IPS DF 19.7 (cell line): ENCODE results near the gene DNAL4.

ENCODE experiments used
- DNase-seq: peaks from one replicate; pipeline ENCODE4 v3.0.0-alpha.2; 2013; ENCODE audit warnings: low read depth, low spot score

The DNAL4 gene

DNA sequence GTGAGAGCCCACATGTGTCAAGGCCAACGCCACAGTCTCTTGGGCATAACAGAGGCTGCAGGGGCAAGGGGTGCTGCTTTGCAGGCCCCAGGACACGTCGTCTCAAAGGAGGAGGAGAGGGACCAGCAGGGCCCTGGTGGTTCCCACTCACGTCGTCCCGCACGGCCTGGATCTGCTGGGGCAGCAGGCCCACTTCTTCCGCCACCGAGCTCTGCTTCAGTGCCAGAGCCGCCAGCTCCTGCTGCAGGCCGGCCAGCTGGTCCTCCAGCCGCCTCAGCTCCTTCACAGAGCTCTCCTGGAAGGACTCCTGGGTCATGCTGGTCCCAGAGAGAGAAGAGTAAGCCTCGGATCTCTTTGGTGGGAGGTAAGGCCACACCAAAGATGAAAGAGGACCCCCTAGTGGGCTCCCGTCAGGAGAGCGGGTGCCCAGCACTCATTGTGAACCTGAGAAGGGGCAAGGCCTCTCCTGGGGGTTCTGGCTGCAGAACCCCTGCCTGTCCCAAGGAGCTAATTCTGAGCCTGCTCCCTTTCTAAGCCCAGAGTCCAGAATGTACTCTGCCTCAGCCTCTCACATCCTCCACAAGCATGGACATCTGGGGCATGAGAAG is 53.7 kb downstream of the DNAL4 start:
- no peak for DNase-seq

DNA sequence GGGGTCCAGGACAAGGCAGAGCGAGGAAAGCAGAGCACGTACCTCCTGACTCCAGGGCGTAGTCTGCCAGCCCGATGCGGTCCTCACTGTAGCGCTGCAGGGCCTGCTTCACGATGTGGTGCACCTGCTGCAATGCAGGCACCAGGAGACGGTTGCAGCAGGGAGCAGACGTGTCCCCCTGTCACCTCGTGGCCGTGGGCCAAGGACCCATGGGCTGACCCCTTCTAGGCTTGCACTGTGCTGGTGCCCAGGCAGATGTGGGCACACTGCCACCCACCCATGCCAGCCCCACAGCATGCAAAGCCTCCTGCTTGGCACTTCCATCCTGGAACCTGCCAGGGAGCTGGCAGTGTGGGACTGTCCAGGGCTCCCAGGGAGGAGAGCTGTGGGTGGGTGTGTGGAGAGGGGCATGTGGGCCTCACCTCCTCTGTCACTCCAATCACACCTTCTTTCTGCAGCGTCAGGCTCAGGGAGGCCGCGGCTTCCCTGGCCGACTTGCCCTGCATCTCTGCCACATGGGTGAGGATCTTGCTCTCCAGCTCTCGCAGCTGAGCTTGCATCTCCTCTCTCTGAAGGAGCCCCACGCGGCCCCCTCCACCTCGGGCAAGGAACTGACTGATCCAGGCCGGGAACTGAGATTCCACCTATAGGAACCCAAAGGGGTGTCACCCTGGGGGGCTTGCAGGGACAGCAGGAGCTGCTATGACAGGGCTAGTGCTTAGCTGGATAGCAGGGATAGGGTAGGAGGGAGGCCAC is 54.5 kb downstream of the DNAL4 start:
- no peak for DNase-seq

DNA sequence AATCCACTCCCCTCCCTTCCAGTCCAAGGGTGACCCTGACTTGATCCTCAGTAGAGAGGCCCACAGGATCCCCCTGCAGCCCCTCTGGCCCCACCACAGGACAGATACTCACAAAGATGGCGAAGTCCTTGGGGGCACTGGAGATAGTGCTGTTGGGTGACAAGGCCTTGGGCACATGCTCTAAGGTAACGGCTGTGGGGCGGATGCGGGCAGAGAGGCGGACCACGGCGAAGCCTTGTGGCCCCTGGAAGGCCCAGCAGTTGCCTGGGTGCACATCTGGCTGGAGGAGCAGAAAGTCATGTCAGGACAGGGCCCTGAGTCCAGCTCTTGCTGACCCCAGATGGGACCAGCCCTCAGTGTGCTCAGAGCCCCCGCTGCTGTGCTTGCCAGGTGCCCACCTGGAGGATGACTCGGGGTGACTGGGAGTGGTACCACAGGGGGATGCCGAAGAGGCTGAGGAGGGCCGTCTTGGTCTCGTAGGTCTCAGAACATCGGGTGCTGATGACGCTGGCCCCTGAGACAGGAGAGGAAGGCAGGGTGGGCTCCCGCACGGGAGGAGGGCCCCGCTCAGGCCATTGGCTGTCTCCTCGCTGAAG is 55.4 kb downstream of the DNAL4 start:
- no peak for DNase-seq

DNA sequence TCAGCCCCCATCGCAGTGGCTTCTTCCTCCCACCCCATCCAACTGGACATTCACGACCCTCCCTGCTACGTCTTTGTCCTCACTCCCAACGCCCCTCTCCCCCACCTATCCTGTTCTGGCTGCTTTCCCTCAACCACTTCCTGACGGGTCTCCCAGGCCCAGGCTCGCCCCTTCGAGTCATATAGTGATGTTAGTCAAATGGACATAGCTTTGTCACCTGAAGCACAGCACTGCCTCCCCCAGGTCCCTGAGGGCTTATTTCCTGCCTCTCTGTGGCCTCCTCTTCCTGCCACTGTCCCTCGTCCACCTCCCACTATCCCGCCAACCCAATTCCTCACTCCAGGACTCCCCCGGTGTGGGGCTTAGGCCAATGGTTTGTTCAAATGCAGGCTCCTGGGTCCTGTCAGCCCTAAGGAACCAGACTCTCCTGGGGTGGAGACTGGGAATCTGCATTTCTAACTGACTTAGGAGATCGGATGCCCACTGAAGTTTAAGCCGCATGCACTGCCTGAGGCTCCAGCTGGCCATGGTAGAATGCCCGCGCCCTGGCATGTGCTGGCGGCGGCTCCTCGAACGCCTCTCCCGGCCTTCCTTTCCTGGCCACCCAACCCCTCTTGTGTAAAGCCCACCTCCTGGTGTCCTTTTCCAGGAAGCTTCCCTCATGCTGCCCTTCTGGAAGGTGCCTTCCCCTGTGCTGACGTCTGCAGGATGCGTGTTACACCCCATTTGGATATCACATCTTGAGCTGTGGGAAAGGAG is 56.5 kb downstream of the DNAL4 start:
- no peak for DNase-seq

DNA sequence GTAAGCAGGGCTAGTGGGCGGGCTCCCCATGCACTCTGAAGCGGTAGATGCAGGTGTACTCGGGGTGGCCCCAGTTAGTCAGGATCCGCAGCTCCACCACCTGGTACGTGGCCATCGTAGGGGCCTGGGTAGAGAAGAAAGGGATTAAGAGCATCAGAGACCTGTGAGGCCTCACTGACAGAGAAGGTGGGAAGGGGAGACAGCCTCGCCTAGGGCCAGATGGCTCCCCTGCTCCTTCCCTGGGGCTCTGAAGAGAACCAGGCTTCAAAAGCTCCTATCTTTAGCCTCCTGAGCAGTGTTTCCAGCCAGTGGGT is 57.7 kb downstream of the DNAL4 start:
- no peak for DNase-seq

DNA sequence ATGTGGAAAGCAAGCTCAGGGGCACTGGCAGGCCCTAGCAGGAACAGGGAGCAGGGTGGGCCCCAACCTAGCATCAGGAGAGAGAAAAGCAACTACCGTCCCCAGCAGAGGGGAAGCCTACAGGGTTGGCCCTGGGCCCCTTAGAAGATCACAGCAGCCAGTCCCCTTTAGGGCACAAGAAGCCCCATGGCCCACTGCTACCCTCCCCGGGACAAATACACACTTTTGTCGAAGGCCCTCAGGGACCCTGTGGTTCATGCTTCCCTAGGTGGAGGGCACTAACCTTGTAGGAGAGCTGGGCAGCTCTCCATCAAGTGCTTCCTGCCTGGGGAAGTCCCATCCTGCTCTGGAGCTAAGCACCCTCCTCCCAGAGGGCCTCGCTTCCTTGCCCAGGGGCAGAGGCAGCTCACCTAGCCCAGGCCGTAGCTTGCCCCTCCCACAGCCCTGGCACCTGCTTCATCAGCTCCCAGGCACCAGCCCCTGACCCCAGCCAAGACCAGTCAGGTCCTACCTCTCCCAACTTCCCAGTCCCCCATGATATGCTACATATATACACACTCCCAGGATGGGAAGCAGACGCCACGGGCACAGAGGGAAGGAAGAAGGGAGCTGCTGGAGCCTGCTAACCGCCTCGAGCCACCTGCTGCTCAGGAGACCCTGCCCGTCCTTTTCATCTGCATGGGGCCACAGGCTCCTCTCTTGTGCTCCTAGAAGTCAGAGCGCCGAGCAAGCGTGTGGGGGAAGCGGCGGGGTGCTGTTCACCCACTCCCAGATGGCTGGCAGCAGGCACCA is 58.3 kb downstream of the DNAL4 start:
- DNase-seq: no peak

DNA sequence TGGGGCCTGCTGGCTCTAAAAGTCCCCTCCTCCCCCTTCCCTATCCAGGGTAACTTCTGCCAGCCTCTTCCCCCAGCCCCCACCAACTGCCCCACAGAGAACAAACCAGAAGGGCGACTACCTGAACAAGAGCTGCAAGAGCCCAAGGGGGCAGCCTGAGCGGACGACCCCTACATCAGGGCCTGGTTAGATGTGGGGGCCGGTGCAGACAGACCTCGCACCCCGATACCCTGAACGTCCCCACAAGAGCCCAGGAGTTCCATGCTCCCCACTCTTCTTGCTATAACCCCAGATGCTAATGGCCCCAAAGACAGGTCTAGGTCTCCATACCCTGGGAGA is 58.8 kb downstream of the DNAL4 start:
- no peak for DNase-seq

DNA sequence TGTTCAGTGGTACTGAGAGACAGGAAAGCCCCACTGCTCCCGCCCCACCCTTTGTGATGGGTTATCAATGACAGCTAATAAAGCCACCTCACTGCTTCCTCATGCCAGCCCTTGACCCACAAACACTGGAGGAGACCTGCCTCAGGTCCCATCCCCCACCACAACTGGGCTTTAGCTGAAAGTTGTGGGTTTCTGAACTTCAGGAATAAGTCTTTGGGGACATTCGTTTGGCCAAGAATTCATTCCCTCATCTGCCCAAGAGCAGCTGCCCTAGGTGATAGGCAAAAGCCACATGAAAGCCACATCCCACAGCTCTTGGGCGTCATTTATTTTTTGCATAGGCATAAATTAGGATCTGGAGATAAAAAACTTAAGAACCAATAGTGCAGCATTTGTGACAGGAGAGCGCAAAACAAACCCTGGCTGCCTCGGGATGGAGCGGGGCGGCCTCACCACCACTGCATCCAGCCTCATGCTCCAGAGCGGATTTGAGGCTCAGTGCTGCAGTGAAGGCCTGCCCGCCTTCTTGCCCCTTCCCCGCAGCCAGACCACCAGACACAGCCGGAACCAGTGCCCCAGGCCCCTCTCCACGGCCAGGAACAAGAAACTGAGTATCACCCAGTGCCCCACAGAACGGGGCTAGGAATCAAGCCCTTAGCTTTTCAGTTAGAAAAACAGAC is 59.4 kb downstream of the DNAL4 start:
- DNase-seq: no peak

DNA sequence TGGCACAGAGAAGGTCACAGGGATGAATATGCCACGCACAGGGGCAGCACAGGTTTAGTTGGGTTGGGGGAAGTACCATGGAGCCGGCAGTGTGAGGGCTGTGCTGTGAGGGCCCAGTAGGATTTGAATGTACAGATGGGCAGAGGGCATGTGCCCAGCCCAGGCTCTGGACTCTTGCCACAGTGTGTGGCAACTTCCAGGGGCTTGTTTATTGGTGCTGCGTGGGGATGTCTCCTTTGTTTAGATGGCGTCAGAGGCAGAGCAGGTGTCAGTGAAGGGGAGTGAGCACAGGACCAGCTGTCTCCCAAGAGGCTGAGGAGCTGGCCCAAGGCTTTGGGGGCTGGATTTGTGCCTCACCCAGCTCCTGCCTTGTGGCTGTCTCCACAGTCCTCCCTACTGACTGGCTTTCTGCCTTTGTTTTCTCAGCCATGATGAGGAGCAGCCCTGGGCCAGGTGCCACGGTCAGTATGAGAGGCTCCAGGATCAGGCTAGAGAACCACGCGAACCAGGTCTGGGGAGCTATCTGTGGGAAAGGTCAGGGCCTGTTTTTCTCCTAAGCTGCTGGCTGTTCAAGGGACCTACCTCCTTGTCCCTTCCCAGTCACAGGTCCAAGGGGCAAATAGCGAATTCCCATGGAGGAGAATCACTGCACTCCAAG is 60.1 kb downstream of the DNAL4 start:
- no peak for DNase-seq

DNA sequence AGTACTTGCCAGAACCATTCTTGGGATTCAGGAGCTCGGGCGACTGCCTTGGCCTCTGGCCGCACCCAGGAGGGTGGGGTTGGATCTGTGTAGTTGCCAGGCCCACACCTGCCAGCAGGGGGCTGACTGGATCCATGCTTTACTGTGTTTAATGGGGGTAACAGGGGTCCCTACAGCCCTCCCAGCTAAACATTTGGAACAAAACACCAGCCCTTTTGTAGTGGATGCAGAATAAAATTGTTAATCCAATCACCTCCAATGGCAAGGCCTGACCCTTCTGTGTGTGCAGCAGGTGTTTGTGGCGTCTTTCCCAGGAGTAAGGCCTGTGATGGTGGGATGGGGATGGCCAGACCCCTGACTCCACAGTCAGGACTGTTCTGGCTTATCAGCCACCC is 60.6 kb downstream of the DNAL4 start:
- DNase-seq: no peak

DNA sequence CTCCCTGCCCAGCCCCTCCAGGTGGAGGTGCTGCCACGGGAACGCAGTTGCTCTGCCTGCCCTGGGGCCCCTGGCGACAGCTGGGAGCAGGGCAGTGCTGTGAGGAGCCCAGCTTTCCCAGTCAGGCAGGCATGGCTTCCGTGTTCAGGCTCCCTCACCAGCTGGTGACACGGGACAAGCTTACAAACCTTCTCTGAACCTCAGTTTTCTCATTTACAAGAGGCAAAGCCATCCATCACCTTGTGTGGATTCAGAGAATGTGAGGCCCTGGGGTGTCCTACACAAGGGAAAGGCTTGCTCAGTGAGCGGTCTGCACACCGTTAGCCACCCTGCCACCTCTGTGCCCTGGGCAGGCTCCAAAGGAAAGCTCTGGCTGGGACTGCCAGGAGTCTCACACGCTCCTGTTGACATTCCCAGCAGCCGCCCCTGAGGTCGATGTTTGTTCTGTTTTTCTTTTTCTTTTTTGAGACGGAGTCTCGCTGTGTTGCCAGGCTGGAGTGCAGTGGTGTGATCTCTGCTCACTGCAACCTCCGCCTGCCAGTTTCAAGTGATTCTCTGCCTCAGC is 61.6 kb downstream of the DNAL4 start:
- no peak for DNase-seq

DNA sequence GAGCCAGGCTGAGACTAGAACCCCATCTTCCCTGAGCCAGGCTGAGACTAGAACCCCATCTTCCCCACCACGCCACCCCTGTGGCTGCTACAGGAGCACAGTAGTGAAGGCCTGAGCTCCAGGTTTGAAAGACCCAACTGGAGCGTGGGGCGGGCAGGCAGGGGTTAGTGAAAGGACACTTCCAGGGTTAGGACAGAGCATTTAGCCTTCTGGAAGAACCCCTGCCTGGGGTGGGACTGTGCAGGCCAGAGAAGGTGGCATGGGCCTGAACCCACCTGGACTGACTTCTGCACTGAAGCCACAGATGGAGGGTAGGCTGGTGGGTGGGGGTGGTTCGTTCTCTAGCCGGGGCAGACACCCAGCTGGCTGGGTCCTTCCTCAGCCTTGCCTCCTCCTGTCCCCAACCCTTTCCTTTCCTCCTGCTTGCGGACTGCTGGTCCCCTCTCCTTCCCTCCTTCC is 62.2 kb downstream of the DNAL4 start:
- DNase-seq: no peak

DNA sequence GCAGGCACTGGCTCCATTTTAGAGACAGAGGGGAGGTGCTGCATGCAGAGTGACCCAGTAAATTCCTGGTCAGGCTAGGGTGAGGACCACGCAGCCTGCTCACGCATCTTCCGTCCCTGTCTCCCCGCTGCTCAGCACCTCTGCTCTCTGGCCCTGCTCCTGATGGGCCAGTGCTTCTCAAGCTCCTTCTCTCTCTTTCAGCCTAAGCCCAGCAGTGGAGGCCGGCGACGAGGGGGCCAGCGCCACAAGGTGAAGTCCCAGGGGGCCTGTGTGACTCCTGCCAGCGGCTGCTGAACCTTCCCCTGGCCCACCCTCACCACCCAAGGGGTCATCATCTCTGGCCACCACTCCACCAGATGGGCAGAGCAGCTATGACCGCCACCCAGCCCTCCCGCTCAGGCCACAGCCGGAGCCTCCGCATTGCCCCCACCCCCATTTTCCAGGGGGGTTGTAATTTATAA is 63.5 kb downstream of the DNAL4 start:
- DNase-seq: no peak

DNA sequence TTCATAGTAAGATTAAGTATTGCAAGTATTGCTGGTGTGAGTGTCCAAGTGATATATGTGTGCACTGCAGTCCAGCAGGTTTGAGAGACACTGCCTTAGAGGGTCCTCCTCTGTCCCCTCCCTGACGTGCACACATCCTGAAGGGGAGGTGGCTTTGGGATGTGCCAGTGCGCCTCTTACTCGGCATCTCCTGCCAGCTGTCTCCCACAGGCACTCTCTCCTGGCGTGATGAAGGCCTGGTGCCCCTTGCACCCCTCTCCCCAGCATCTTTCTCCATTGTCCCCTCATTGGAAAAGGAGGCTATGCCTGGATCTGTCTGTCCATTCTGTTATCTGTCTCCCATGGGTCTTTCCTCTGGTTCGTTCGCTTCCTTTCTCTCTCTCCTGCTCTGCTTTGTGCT is 64.0 kb downstream of the DNAL4 start:
- DNase-seq: no peak

DNA sequence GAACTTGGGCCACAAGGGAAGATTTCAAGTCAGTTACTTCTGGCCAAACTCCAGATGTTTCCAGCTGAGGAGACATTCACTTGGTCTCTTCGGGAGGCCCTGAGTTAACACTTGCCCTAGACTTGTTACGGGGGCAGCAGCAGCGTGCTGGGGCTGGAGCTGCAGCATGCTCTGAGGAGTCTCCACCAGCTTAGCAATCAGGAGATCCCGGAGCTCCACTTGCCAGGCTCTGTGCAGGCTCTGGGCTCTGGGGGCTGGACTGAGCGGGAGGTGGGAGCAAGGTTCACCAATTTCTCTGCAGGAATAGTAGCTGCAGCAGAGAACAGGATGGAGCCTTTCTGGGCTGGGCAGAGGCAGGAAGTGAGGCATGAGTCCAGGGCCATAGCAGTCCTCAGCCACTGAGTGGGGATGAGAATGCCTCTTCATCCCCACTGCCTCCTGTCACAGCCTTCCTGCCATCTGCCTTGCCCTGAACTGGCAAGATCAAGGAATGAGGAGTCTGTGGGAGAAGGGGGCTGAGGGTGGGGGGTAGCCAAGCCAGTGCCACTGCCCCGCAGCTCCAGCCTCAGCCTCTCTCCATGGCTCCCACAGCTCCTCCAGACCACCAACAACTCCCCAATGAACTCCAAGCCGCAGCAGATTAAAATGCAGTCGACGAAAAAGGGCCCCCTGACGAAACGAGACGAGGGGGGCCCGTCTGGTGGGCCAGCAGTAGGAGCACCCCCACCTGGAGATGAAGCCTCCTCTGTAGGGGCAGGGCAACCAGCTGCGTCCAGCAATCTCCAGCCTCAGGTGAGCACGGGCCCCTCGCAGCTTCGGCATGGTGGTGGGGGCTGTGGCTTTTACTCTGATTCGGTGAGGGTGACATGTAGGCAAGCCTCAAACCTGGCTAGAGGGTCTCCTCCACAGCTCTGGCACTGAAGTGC is 64.8 kb downstream of the DNAL4 start:
- no peak for DNase-seq
